Sigmoid colon (tissue), 4 donors: ENCODE results near the gene PRKCB.

Source experiments
- CTCF ChIP-seq, 4 experiments: fragments of 450-650 bp in 3 of 4; fragments of 200-600 bp in 1 of 4; IDR thresholded peaks; one replicate each; pipeline ENCODE4 v1.5.1; 2016 to 2019; ENCODE audit warnings: antibody characterized with exemption in 4 of 4, mild to moderate bottlenecking in 3 of 4, moderate library complexity in 2 of 4
- EP300 ChIP-seq, 4 donors: sonication (generic); formaldehyde crosslinking; IDR thresholded peaks; one replicate each; pipeline ENCODE4 v1.6.1; 2017; ENCODE audit warnings: antibody characterized with exemption in 4 of 4
- POLR2A ChIP-seq, 2 donors: fragments of 450-650 bp; IDR thresholded peaks; one replicate each; pipeline ENCODE4 v1.6.1; 2016; ENCODE audit warnings: antibody characterized with exemption in 2 of 2, mild to moderate bottlenecking in 2 of 2, moderate library complexity in 2 of 2
- POLR2AphosphoS5 ChIP-seq, 4 donors: sonication (generic); formaldehyde crosslinking; IDR thresholded peaks; one replicate each; pipeline ENCODE4 v1.6.1; 2017; ENCODE audit warnings: antibody characterized with exemption in 4 of 4

GRCh38 chr16:24208710-24209109, 372.9 kb downstream of the PRKCB start:
- TF ChIP-seq EP300 (IDR thresholded peaks at IDR 0.05), result no peak
- no peak for TF ChIP-seq CTCF (IDR thresholded peaks at IDR 0.05)
- peak; percentile 21 to 48 (median 38) for TF ChIP-seq POLR2AphosphoS5 (IDR thresholded peaks at IDR 0.05)
- no peak for TF ChIP-seq POLR2A (IDR thresholded peaks at IDR 0.05)
